Keratinocyte (primary cell): ENCODE results near the gene UFSP1. TPM values are rescaled to one million over a fixed set of nuclear protein-coding genes. Genes with fewer than 3 reads are reported as not detected.

Source experiments
- DNase-seq: peaks from one replicate; pipeline ENCODE4 v3.0.0-alpha.2; 2011; ENCODE audit warnings: low read depth, missing footprints, low spot score
- FAIRE-seq: peaks from 2 replicates; lab custom pipeline; 2011; peaks lifted over from hg19 to GRCh38; lab: Jason Lieb, UNC
- H2AFZ ChIP-seq: 2 replicates; pipeline ENCODE4 v1.6.0; 2012; ENCODE audit warnings: low read length, control low read depth, inconsistent platforms; ENCODE audit not compliant: control insufficient read depth
- H3K27ac ChIP-seq: 2 replicates; pipeline ENCODE4 v1.5.1; 2011; ENCODE audit warnings: low read length; ENCODE audit not compliant: control insufficient read depth, insufficient read depth
- H3K27me3 ChIP-seq: 3 replicates; pipeline ENCODE4 v1.6.0; 2011; ENCODE audit warnings: low read length; ENCODE audit not compliant: control insufficient read depth, insufficient read depth; ENCODE audit errors: extremely low read depth
- H3K36me3 ChIP-seq, 2 experiments: 2 replicates in 1 of 2; 3 replicates in 1 of 2; pipeline ENCODE4 v1.5.1; 2011; ENCODE audit warnings: low read length in 2 of 2, mild to moderate bottlenecking in 1 of 2; ENCODE audit not compliant: control insufficient read depth in 2 of 2, insufficient read depth in 2 of 2; ENCODE audit errors: extremely low read depth in 1 of 2
- H3K4me1 ChIP-seq: 3 replicates; pipeline ENCODE4 v1.5.1; 2011; ENCODE audit warnings: low read length; ENCODE audit not compliant: control insufficient read depth, insufficient read depth; ENCODE audit errors: extremely low read depth
- H3K4me2 ChIP-seq: 3 replicates; pipeline ENCODE4 v1.6.0; 2011; ENCODE audit warnings: low read depth, low read length; ENCODE audit not compliant: control insufficient read depth, insufficient read depth; ENCODE audit errors: extremely low read depth
- H3K4me3 ChIP-seq, 3 experiments: fragments of 200-600 bp in 1 of 3; sonication (generic) in 1 of 3; 2 replicates in 2 of 3; 3 replicates in 1 of 3; pipeline ENCODE4 v1.5.1; 2011 to 2016; ENCODE audit warnings: low read length in 3 of 3, mild to moderate bottlenecking in 3 of 3, control low read depth in 2 of 3, inconsistent platforms in 1 of 3, low read depth in 1 of 3, mixed read lengths in 1 of 3, mixed run types in 1 of 3, moderate library complexity in 1 of 3; ENCODE audit not compliant: control insufficient read depth in 2 of 3, insufficient read depth in 2 of 3; ENCODE audit errors: extremely low read depth in 1 of 3
- H3K79me2 ChIP-seq: 2 replicates; pipeline ENCODE4 v1.6.0; 2012; ENCODE audit warnings: low read length; ENCODE audit not compliant: control insufficient read depth, insufficient read depth
- H3K9ac ChIP-seq: 3 replicates; pipeline ENCODE4 v1.6.0; 2011; ENCODE audit warnings: low read length; ENCODE audit not compliant: control insufficient read depth, insufficient read depth; ENCODE audit errors: extremely low read depth
- H3K9me1 ChIP-seq: 3 replicates; pipeline ENCODE4 v1.6.0; 2011; ENCODE audit warnings: low read length; ENCODE audit not compliant: control insufficient read depth, insufficient read depth; ENCODE audit errors: extremely low read depth
- H3K9me3 ChIP-seq: 2 replicates; pipeline ENCODE4 v1.5.1; 2012; ENCODE audit warnings: low read depth, low read length; ENCODE audit not compliant: control insufficient read depth
- H4K20me1 ChIP-seq: 3 replicates; pipeline ENCODE4 v1.6.0; 2011; ENCODE audit warnings: low read length; ENCODE audit not compliant: control insufficient read depth, insufficient read depth; ENCODE audit errors: extremely low read depth
- CTCF ChIP-seq, 3 experiments: IDR thresholded peaks in 1 of 3; conservative IDR thresholded peaks in 1 of 3; optimal IDR thresholded peaks in 1 of 3; 2 replicates in 2 of 3; 3 replicates in 1 of 3; pipeline versions ENCODE3 to v1.5.1; 2011; ENCODE audit warnings: low read length in 3 of 3, mild to moderate bottlenecking in 3 of 3, moderate library complexity in 2 of 3, control low read depth in 1 of 3, inconsistent platforms in 1 of 3; ENCODE audit not compliant: insufficient read depth in 2 of 3; ENCODE audit errors: extremely low read depth in 1 of 3
- EZH2 ChIP-seq: IDR thresholded peaks from one replicate; pipeline ENCODE4 v1.6.1; 2012; ENCODE audit warnings: inconsistent platforms, mild to moderate bottlenecking, low read length, moderate library complexity
- dilution Hi-C: fragments of 300-500 bp; cut with MboI; formaldehyde crosslinking; loops from one replicate; pipeline ENCODE4 v1.7.0; 2020; ENCODE audit warnings: low sequenced_read_pairs; ENCODE audit not compliant: extremely low pct_ligation_motif_present
- polyA plus RNA-seq, 5 experiments: library from polyadenylated mRNA; depleted of rRNA in 3 of 5; stranded (reverse) in 3 of 5; stranded (forward) in 1 of 5; unstranded in 1 of 5; fragments of >200 nt; gene quantifications; 1 replicate in 1 of 5; 2 replicates in 3 of 5; 3 replicates in 1 of 5; pipeline versions ENCODE4 v1.2.1 to v1.2.3, GENCODE V29; 2011 to 2012; ENCODE audit warnings: missing spikeins in 2 of 5, low read depth in 1 of 5, low replicate concordance in 1 of 5

Gene UFSP1
- polyA plus RNA-seq, 1 donor (not counting 4 experiments of a cell fraction or from before 2014, with no cell fraction given) = 1.0 TPM

GRCh38 chr7:100874577-100875355, 14.7 kb downstream of the UFSP1 start, which contains the start of gene SRRT:
SRRT (plus strand) TSS chr7:100875103; CDS start chr7:100875591, 488 bp downstream.
- peak within 1 kb of the TSS; percentile 92 for H3K27ac ChIP-seq
- peaks cover 87% of the 10 kb centered on the region for H3K79me2 ChIP-seq
- TF ChIP-seq CTCF (optimal IDR thresholded peaks at IDR 0.05 in 1 of 3, IDR thresholded peaks at IDR 0.05 in 1 of 3, conservative IDR thresholded peaks at IDR 0.05 in 1 of 3; ENCODE audit: extremely low read depth in 1 of 3, insufficient read depth in 2 of 3, low read length in 3 of 3) = peak in 1 of 3 experiments; percentile 41
- TF ChIP-seq EZH2 = no peak
- peak within 1 kb of the TSS; percentile 93 for H3K9ac ChIP-seq
- H3K4me3 ChIP-seq = peak within 1 kb of the TSS; percentile 95 to 99 (median 96)
- FAIRE-seq (peak; percentile 82), DNase-seq (no peak)
- H3K27me3 ChIP-seq = no peaks in the 10 kb centered on the region
- H3K4me2 ChIP-seq = peak within 1 kb of the TSS; percentile 98
- H3K36me3 ChIP-seq = peaks cover 27 to 46% of the 10 kb centered on the region in 2 experiments
- H3K4me1 ChIP-seq = peaks cover 29% of the 10 kb centered on the region
- no peaks in the 10 kb centered on the region for H3K9me1 ChIP-seq
- H4K20me1 ChIP-seq = peaks cover 9% of the 10 kb centered on the region
- peak within 1 kb of the TSS; percentile 87 for H2AFZ ChIP-seq
- H3K9me3 ChIP-seq = no peaks in the 10 kb centered on the region
- dilution Hi-C loops = no loop called here

- no peak for DNase-seq
- Histone ChIP-seq H3K79me2 (peaks cover 86% of the 10 kb centered on the region), H4K20me1 (peaks cover 6% of the 10 kb centered on the region), H3K9ac (peak overlapping the region; percentile 93), H3K9me3 (no peaks in the 10 kb centered on the region), H3K9me1 (no peaks in the 10 kb centered on the region), H3K27ac (peak overlapping the region; percentile 92), H3K4me2 (peak overlapping the region; percentile 94), H2AFZ (peak overlapping the region; percentile 87), H3K4me3 (peak overlapping the region; percentile 78 to 96 (median 95)), H3K27me3 (no peaks in the 10 kb centered on the region), H3K36me3 (peaks cover 27 to 42% of the 10 kb centered on the region in 2 experiments), H3K4me1 (peaks cover 31% of the 10 kb centered on the region)
- dilution Hi-C loops = no loop called here
- FAIRE-seq = no peak
- TF ChIP-seq EZH2 (no peak), CTCF (optimal IDR thresholded peaks at IDR 0.05 in 1 of 3, IDR thresholded peaks at IDR 0.05 in 1 of 3, conservative IDR thresholded peaks at IDR 0.05 in 1 of 3; ENCODE audit: extremely low read depth in 1 of 3, insufficient read depth in 2 of 3, low read length in 3 of 3) (no peak)
These were observed 15.3 kb downstream of the UFSP1 start for GRCh38 chr7:100874300-100874576.
